Hematopoietic multipotent progenitor cell treated with erythropoietin and hydrocortisone succinate and interleukin-3 and kit ligand, for 15 days (in vitro differentiated cells): Measurements from ENCODE around the gene ACAD10.
"Not testable (repeated sequence)": the region's sequence is repeated elsewhere in the genome, so short reads cannot be mapped to it uniquely, and the experiment has no call there.

Experiments used
- DNase-seq: peaks from one replicate; pipeline ENCODE4 v3.0.0-alpha.2; 2015; ENCODE audit warnings: low spot score

The ACAD10 gene

GRCh38 chr12:111685811-111686573, at the start of gene ACAD10, which contains the start of gene BRAP:
Gene ACAD10, plus strand, starts transcription at chr12:111686053. Its CDS starts 6,657 bp downstream, at chr12:111692710.
Gene BRAP, minus strand, starts transcription at chr12:111685956. Its CDS starts 164 bp downstream, at chr12:111685792.
- DNase-seq, result peak; percentile 94

DNA sequence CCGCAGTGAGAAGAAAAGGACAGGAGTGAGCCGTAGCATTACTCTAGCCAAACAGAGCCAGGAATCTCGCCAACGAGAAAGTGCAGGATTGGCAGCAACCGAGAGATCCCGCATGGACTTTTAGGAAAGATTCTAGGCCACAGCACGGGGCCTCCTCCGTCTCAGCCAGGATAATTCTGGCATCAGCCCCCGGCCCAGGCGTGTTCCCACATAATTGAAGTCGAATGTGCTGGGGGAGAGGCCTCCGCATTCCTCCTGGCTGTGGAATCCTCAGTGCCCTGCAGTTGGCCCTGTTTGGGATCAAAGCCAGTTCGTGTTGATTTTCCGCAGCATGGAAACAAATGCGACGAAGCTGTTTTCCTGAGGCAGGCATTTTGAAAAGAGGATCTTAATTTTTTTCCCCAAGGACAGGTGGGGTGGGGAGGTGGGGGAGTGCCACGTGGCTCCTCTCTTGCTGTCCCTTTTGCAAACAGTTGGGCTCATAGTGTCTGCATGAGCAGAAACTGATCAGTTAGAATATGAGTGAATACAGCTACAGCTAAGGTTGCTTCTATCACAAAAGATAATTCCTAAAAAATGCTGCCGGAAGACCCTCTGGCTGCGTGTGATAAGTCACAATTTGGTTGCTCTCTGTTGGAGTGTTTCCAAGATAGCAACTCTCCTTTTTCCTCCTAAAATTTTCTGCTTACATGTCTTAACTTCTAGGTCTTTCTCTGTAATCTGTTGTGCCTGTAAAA, 49.5 kb upstream of the ACAD10 start:
- peak; percentile 67 for DNase-seq

DNA sequence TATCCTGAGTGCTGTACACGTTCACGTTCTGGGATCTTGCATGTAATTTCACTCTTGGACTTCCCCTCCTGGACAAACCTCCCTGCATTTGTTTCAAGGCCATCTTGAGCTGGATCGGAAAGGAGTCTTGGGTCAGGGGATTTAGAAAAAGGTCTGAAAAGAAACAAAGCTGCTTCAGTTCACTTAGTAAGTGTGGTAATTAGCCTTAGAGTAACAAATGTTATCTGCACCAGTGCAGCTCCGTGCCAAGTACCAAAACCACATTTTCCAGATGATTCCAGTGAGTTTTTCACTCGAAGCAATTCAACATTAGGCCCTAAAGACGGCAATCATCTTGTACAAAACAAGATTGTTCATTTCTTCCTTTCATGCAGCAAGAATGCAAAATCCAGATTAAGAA, 47.3 kb upstream of the ACAD10 start:
- DNase-seq, result no peak

DNA sequence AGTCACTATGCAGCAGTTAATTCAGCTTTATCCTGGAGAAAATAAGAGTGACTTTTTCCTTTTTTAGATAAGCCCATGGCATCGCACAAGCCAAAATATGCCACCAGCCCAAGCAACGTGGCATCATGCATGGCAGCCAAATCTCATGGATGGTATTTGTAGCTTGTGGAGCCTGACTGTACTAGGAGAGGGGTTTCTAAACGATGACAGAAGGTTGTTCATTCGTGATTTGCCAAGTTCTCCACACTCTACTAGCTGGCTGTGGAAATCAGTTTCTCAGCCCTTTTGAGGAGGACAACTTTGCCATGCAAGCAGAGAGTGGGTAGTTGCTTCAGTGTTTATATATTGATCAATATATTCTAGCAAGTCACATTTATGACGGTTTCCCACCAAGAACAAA, 45.3 kb upstream of the ACAD10 start:
- no peak for DNase-seq

GRCh38 chr12:111642681-111643426, 43.0 kb upstream of the ACAD10 start:
- DNase-seq, result no peak

GRCh38 chr12:111643427-111643826, 42.4 kb upstream of the ACAD10 start:
- DNase-seq, result no peak

DNA sequence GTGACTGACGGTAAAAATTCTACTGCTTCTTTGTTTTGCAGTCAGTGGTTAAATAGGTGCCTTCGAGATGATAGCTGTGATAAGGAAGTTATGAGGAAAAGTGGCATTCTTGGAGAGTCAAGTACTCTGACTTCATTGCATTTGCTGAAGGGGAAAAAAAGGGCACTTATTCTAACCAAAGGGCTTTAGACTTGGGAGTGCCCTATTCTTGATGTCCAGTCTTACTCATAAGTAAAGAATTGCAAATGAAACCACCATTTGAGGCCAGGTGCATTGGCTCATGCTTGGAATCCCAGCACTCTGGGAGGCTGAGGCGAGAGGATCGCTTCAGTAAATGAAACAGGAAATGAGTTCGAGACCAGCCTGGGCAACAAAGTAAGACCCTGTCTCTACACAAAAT, 40.4 kb upstream of the ACAD10 start:
- no peak for DNase-seq

GRCh38 chr12:111650912-111651311, 34.9 kb upstream of the ACAD10 start:
- no peak for DNase-seq

DNA sequence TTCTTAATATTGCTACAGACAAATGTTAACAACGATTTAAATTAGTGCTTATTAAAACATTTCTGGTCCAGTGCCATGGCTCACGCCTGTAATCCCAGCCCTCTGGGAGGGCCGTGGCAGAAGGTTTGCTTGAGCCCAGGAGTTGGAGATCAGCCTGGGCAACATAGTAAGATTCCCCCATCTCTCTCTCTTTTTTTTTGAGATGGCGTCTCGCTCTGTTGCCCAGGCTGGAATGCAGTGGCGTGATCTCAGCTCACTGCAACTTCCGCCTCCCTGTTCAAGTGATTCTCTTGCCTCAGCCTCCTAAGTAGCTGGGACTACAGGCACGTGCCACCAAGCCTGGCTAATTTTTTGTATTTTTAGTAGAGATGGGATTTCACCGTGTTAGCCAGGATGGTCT, 33.3 kb upstream of the ACAD10 start:
- DNase-seq, result not testable (repeated sequence)

DNA sequence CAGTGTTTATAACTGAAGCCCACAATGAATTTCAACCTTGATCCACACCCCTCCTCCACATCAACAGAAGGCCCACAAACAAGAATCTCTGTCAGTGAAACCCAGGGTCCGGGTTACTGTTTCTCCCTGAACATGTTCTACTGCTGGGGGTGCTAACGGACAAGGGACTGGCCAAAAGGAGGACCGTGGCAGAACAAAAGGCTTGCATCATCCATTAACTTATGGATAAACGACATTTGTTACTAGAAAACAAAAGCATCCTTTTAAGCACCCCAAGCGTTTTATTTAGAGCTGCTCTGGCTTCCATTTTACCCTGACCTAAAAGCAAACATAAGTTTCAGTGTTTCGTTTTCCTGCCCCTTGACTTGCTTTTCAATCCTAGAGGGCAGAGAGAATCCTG, 32.3 kb upstream of the ACAD10 start:
- DNase-seq, result no peak

GRCh38 chr12:111655356-111655755, 30.5 kb upstream of the ACAD10 start:
- DNase-seq, result no peak

GRCh38 chr12:111656016-111656415, 29.8 kb upstream of the ACAD10 start:
- no peak for DNase-seq

- DNase-seq, result no peak
These were observed 21.4 kb upstream of the ACAD10 start for GRCh38 chr12:111664499-111664898.

DNA sequence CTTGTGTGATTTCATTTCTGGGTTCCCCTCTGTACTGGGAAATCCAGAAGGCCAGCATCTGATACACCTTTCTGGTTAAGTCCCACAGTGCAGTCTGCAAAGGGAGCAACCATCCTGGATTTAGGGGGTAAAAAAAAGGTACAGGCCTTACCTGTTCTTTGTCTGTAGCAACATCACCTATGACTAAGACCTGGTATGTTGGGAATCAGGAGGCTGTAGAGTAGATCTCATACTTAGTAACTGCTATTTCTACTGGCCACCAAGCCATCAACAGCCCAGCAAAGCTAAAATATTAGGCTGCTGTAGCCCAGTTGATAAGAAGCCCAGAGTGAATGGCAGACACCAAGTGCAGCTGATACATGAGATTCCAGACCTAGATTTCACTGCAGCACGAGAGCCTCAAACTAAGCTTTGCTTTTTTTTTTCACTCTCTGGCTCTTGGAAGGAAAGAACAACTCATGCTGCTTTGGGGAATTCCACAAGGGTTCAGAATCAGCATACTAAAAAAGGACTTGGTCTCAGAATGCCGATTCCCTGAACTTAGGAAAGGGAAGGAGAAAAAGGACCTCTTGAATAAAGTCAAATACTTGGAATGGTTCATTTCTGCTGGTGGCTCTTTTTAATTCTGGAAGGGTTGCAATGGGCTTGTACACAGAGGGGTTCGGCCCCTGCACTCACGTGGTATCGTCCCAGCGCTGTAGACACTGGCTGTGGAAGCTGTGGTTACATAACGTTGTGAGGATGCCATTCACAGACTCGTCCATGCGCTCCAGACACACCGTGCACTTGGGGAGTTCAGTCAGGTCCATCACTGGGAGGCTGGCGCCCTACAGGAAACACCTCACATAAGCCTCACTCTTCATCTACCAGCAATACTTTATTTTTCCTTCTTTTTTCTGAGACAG, 20.6 kb upstream of the ACAD10 start:
- no peak for DNase-seq

DNA sequence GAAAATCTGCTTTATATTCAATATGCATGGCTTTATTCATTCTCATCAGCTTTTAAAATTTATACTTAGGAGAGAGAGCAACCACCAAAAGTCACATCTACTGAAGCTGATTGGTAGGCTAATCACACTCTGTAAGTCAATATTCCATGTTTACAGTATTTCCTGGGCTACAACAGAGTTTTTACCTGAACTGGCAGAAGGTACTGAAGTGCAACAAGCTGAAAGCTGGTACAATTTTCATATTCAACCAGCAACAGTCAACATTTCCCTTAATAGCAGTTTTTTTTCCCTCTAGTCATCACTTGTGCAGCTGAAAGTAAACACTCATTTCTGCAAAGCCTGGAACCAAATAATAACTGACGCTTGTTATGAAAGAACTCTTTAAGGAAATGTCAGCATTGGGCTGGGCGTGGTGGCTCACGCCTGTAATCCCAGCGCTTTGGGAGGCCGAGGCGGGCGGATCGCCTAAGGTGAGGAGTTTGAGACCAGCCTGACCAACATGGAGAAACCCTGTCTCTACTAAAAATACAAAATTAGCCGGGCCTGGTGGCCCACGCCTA, 13.0 kb upstream of the ACAD10 start:
- DNase-seq, result no peak

DNA sequence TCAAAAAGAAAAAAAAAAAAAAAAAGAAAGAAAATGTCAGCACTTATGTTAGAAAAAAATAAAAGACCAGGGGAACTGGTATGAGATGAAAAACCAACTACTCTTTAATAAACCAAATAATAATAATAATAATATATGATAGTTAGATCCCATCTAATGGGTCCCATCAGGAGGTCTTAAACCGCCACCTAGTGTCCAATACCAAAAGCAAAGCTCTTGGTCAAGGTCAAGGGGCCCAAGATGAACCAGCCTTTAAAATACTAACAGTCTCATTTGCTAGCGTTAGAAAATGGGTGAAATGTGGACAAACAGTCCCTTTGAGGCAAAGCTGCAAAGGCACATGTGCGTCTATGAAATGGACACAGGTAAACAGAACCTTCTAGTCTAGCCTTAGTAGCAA, 12.3 kb upstream of the ACAD10 start:
- DNase-seq, result peak; percentile 40

- no peak for DNase-seq
These were observed 8.7 kb upstream of the ACAD10 start for GRCh38 chr12:111677186-111677585.

GRCh38 chr12:111684485-111685198, 1.2 kb upstream of the ACAD10 start:
- peak; percentile 22 for DNase-seq

GRCh38 chr12:111685322-111685810, 487 bp upstream of the ACAD10 start:
- peak; percentile 53 for DNase-seq

DNA sequence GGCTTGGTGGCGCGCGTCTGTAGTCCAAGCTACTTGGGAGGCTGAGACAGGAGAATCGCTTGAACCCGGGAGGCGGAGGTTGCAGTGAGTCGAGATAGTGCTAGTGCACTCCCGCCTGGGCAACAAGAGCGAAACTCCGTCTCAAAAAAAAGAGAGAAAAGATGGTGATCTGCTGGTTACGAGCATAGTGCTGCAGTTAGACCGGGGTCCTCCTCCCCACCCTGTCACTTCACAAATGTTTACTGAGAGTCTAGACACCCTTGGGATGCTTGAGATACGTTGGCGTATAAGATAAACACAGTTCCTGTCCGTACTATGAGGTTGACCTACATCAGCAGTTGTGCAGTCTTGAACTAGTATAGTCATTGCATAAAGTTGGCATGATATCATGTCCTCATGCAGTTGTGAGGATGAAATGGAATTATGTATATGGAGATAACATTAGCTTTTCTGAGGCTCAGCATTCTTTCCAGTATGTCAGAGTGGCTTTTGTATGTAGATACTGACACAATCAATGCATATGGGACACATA, 787 bp downstream of the ACAD10 start:
- DNase-seq, result no peak
